Stimulated activated naive CD8-positive, alpha-beta T cell treated with anti-CD3 and anti-CD28 coated beads, Interleukin-15, Interleukin-2, amounts not matched to agents 100 ng/mL and 50 ng/mL, for 24 hours (primary cell): Measurements from ENCODE around the gene COIL.

Source experiments
- H3K27ac Mint-ChIP-seq: one replicate; pipeline ENCODE4 v1.8.0; 2021; ENCODE audit warnings: mild to moderate bottlenecking, mixed read lengths
- H3K27me3 Mint-ChIP-seq: one replicate; pipeline ENCODE4 v1.8.0; 2021; ENCODE audit warnings: mixed read lengths
- H3K36me3 Mint-ChIP-seq: one replicate; pipeline ENCODE4 v1.8.0; 2021; ENCODE audit warnings: low read depth, mixed read lengths
- H3K4me1 Mint-ChIP-seq: one replicate; pipeline ENCODE4 v1.8.0; 2021; ENCODE audit warnings: low read depth, mixed read lengths
- H3K4me3 Mint-ChIP-seq: one replicate; pipeline ENCODE4 v1.8.0; 2021; ENCODE audit warnings: mild to moderate bottlenecking, mixed read lengths
- H3K9me3 Mint-ChIP-seq: one replicate; pipeline ENCODE4 v1.8.0; 2021; ENCODE audit warnings: mixed read lengths

COIL gene

DNA sequence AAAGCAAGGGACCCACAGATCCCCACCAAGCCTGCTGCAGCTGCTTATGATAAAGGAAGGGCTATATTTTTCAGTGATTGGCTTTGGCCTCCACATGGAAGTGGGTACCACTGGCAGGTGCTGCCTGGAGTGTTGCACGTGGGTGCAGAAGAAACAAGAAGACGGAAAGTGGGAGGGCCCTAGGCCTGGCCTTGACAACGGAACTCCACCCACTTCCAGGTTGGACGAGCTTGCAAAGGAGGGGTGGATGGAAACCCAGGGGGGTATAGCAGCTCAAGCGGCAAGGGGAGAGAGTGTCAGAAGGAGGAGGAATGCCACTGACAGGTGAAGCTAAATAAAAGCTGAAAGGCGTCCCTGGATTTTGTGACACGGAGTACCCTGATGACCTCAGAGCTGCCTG, 67.3 kb downstream of the COIL start:
- Mint-ChIP-seq H3K9me3 (no peaks in the 10 kb centered on the region), H3K27me3 (no peaks in the 10 kb centered on the region), H3K4me3 (no peak overlapping the region), H3K4me1 (peaks cover 14% of the 10 kb centered on the region), H3K36me3 (peaks cover 91% of the 10 kb centered on the region), H3K27ac (no peak overlapping the region)

DNA sequence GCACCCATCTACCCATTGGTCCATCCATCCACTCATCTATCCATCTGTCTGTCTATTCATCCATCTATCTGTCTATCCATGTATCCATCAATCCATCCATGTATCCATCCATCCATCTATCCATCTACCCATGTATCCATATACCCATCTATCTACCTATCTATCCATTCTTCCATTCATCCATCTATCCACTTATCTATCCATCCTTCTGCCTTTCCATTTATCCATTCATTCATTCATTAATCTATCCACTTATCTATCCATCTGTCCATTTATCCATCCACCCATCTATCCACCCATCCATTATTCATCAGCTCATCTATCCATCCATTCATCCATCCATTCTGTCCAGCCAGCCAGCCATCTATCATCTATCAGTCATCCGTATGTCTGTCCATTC, 68.5 kb downstream of the COIL start:
- peaks cover 4% of the 10 kb centered on the region for H3K9me3 Mint-ChIP-seq
- peaks cover 91% of the 10 kb centered on the region for H3K36me3 Mint-ChIP-seq
- peaks cover 7% of the 10 kb centered on the region for H3K4me1 Mint-ChIP-seq
- no peak overlapping the region for H3K27ac Mint-ChIP-seq
- no peak overlapping the region for H3K4me3 Mint-ChIP-seq
- no peaks in the 10 kb centered on the region for H3K27me3 Mint-ChIP-seq

DNA sequence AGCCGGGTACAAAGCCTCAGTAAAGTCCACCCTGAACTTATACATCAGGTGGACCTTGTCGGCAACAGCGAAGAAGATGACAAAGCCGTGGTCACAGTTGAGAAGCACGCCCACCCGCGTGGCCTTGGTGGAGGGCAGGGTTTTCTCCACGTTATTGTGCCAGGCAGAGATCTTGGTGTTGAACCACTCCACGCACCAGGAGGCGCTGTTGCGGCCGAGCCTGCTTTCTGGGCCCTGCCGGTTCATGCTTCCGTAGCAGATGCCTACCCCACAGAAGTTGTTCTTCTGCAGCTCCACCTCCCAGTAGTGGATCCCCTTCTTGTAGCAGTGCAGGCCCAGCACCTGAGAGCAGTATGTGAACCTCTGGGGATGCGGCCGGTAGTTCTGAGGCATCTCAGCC, 69.1 kb downstream of the COIL start:
- Mint-ChIP-seq H3K27me3 (no peaks in the 10 kb centered on the region), H3K4me3 (no peak overlapping the region), H3K36me3 (peaks cover 95% of the 10 kb centered on the region), H3K4me1 (peaks cover 4% of the 10 kb centered on the region), H3K9me3 (peaks cover 6% of the 10 kb centered on the region), H3K27ac (no peak overlapping the region)

DNA sequence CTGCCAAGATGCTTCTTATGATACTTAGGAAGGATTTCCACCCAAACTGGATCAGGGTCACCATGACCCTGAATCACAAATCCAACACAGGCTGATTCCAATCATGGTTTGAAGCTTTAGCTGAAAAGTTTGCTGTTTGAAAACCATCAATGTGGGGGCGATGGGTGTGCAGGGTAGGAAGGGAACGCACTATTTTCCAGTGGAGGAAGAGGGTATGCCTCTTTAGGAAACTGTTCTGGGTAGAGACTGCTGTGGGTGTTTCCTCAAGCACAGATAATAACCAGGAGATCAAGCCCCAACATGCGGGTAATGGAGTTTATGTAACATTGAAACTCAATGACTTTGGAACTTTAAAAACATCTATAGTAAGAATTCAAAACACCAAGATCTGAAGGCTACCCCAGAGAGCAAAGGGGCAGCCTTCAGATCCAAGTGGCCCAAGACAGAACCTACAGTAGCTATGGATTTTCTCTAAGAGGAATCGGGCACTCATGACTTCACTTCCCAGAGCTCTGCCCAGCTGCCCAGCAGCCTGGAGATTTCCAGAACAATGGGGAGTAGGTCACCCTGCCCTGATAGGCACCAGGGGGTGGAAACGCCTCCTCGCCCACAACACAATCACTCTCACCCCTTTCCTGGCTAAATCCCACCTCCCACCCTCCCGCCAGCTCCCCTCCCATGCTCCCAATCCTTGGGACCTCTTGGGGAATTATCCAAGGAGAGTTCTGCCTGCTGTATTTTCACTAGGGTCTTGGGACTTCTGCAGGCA, 69.8 kb downstream of the COIL start:
- H3K4me3 Mint-ChIP-seq, result no peak overlapping the region
- peaks cover 3% of the 10 kb centered on the region for H3K4me1 Mint-ChIP-seq
- peaks cover 6% of the 10 kb centered on the region for H3K9me3 Mint-ChIP-seq
- no peak overlapping the region for H3K27ac Mint-ChIP-seq
- H3K36me3 Mint-ChIP-seq, result peaks cover 98% of the 10 kb centered on the region
- H3K27me3 Mint-ChIP-seq, result no peaks in the 10 kb centered on the region

DNA sequence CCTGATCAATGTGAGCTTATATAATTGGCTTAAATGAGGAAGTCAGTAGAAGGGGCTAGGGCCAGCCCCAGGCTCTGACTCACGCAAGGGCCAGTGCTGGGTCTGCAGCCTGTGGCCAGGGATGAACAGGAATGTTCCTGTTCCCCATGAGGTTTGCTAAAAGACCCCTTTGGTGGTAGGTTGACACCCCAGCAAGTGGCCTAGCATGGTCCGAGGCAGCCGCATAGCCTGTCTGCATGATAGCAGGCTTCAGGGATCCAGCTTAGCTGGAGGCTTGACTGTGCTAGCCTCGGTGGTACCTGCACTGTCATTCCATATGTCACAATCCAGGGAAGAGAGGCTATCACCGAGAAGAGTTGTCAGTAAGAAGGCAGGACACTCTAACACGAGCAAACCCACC, 70.5 kb downstream of the COIL start:
- no peak overlapping the region for H3K27ac Mint-ChIP-seq
- H3K4me1 Mint-ChIP-seq, result no peaks in the 10 kb centered on the region
- no peaks in the 10 kb centered on the region for H3K27me3 Mint-ChIP-seq
- peaks cover 6% of the 10 kb centered on the region for H3K9me3 Mint-ChIP-seq
- peaks cover 92% of the 10 kb centered on the region for H3K36me3 Mint-ChIP-seq
- no peak overlapping the region for H3K4me3 Mint-ChIP-seq
